Esophagus muscularis mucosa (tissue), 3 donors: ENCODE data around the gene NSA2.

ENCODE experiments used
- CTCF ChIP-seq, 3 experiments: fragments of 200-600 bp in 2 of 3; fragments of 450-650 bp in 1 of 3; sonication (generic) in 2 of 3; IDR thresholded peaks; one replicate each; pipeline ENCODE4 v1.5.1; 2017 to 2019; ENCODE audit warnings: antibody characterized with exemption in 3 of 3, mild to moderate bottlenecking in 2 of 3, moderate library complexity in 1 of 3
- POLR2A ChIP-seq: fragments of 450-650 bp; IDR thresholded peaks from one replicate; pipeline ENCODE4 v1.6.1; 2017; ENCODE audit warnings: antibody characterized with exemption, moderate library complexity, mild to moderate bottlenecking, low read depth

GRCh38 chr5:74801941-74802340 is 34.9 kb downstream of the NSA2 start:
- TF ChIP-seq CTCF (IDR thresholded peaks at IDR 0.05) (no peak), POLR2A (no peak)
